Fibroblast of mammary gland (primary cell): ENCODE results near the gene ABCG2.
"Not testable (repeated sequence)": the region's sequence is repeated elsewhere in the genome, so short reads cannot be mapped to it uniquely, and the experiment has no call there.

ENCODE experiments used
- DNase-seq: peaks from one replicate; pipeline ENCODE4 v3.0.0-alpha.2; 2010; ENCODE audit warnings: low read depth
- H3K4me3 ChIP-seq: 2 replicates; pipeline ENCODE4 v1.5.1; 2011; ENCODE audit warnings: low read depth, mild to moderate bottlenecking, low read length, moderate library complexity; ENCODE audit not compliant: control insufficient read depth
- TF ChIP-seq, protein P1 (sequence below): conservative IDR thresholded peaks from 2 replicates; pipeline ENCODE4 v1.5.1; 2011; ENCODE audit warnings: low read depth, low read length, inconsistent platforms; ENCODE audit not compliant: control insufficient read depth, insufficient read depth

Gene ABCG2

DNA sequence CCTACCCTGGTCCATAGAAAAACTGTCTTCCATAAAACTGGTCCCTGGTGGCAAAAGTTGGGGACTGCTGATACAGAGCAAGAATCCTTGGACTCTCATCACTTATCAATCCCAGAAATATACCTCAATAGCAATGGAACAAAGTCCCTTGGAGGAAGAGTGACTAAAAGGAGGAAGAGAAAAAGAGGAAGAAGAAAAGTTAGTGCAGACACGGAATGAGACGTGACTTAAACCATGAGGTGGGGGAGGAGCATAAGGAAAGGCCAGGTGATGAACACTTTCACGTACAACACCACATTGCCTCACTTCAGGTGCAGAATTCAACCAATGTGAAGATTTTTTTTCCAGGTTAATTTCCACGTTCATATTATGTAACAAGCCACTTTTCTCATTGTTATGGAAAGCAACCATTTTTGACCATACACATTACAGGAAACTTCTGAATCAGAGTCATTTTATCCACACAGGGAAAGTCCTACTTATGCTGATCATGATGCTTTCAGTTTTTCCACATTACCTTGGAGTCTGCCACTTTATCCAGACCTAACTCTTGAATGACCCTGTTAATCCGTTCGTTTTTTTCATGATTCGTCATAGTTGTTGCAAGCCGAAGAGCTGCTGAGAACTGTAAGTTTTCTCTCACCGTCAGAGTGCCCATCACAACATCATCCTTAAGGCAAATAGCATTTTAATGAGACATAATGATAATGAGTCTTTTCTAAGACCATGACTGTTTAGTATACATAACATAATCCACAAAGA, 27.7 kb downstream of the ABCG2 start:
- no peak overlapping the region for H3K4me3 ChIP-seq
- no peak for DNase-seq
- TF ChIP-seq, protein P1, sequence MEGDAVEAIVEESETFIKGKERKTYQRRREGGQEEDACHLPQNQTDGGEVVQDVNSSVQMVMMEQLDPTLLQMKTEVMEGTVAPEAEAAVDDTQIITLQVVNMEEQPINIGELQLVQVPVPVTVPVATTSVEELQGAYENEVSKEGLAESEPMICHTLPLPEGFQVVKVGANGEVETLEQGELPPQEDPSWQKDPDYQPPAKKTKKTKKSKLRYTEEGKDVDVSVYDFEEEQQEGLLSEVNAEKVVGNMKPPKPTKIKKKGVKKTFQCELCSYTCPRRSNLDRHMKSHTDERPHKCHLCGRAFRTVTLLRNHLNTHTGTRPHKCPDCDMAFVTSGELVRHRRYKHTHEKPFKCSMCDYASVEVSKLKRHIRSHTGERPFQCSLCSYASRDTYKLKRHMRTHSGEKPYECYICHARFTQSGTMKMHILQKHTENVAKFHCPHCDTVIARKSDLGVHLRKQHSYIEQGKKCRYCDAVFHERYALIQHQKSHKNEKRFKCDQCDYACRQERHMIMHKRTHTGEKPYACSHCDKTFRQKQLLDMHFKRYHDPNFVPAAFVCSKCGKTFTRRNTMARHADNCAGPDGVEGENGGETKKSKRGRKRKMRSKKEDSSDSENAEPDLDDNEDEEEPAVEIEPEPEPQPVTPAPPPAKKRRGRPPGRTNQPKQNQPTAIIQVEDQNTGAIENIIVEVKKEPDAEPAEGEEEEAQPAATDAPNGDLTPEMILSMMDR: no peak

DNA sequence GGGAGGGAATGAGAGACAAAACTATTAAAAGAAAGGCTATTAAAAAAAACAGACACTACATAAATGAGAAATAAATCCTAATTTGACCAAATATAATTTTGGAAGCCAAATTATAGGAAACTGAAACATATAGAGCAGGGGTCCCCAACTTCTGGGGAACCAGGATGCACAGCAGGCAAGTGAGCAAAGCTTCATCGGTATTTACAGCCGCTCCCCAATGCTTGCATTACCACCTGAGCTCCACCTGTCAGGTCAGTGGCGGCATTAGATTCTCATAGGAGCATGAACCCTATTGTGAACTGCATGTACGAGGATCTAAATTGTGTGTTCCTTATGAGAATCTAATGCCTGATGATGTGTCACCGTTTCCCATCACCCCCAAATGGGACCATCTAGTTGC, 28.4 kb downstream of the ABCG2 start:
- no peak overlapping the region for H3K4me3 ChIP-seq
- TF ChIP-seq, protein P1: no peak

DNA sequence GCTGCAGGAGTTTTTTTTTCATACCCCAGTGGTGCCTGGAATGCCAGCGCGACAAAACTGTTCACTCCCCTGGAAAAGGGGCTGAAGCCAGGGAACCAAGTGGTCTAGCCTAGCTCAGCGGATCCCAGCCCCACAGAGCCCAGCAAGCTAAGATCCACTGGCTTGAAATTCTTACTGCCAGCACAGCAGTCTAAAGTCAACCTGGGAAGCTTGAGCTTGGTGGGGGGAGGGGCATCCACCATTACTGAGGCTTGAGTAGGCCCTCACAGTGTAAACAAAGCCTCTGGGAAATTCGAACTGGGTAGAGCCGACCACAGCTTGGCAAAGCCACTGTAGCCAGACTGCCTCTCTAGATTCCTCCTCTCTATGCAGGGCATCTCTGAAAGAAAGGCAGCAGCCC, 36.2 kb downstream of the ABCG2 start:
- DNase-seq, H3K4me3 ChIP-seq: not testable (repeated sequence)

More for the DNA sequence above, 28.4 kb downstream of the ABCG2 start:
- DNase-seq: no peak

DNA sequence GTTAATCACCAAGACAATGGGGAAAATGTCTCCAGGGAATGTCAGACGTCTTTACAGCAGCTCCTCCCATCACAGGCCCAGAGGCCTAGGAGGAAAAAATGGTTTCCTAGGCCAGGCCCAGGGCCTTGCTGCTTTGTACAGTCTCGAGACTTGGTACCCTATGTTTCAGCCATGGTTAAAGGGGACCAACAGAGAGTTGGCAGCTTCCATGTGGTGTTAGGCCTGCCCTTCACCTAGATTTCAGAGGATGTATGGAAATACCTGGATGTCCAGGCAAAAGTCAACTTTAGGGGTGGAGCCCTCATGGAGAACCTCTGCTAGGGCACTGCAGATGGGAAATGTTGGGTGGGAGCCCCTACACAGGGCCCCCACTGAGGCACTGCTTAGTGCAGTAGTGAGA, 38.5 kb downstream of the ABCG2 start:
- no peak for DNase-seq
- H3K4me3 ChIP-seq: no peak overlapping the region
- TF ChIP-seq, protein P1: no peak

DNA sequence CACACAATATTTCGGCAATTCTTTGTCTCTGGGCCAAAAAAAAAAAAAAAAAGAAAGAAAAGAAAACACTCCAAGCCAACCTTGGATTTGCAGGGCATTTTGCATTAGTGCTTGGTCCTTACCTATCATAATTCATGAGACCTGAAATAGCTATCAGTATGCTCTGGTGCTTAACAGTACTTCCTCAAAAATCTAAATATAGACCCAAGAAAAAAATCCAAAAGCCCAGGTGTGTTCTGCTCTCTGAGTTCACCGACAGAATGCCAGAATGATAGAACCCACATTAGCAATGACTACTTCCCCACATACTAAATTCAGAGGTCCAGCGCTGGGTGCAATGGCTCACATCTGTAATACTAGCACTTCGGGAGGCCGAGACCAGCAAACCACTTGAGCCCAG, 42.9 kb downstream of the ABCG2 start:
- no peak for DNase-seq
- TF ChIP-seq, protein P1: no peak
- H3K4me3 ChIP-seq: no peak overlapping the region

DNA sequence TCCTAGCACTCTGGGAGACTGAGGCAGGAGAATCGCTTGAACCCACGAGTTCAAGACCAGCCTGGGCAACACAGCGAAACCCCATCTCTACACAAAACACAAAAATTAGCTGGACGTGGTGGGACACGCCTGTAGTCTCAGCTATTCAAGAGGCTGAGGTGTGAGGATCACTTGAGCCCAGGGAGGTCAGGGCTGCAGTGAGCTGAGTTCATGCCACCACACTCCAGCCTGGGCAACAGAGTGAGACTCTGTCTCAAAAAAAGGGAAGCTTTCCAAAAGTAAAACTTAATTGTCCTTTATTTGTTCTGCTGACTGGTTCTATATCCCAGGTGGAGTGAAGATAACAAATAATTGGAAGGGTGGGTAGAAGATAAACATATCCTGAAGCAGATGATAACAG, 45.6 kb downstream of the ABCG2 start:
- TF ChIP-seq, protein P1: no peak
- H3K4me3 ChIP-seq: no peak overlapping the region
- DNase-seq: no peak

DNA sequence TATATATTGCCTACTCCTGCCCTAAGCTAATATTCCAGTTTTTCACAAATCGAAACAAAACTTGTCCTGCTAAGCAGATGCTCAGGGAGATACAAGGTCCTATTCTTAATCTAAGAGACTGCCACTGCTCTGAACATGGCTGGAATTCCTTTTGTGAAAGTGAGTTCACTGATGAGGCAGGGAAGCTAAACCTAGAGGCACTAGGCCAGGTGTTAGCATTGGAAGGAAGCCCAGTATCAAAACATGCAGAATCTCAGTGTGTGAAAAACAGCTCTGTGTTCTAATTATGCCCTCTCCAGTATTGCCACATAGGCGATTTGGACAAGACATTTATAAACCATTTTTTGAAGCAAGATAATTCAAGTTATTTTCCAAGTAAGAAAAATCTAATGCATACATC, 47.6 kb downstream of the ABCG2 start:
- TF ChIP-seq, protein P1: no peak
- DNase-seq: no peak
- H3K4me3 ChIP-seq: no peak overlapping the region
